ENCODE results near the gene NPEPPS.

DNA sequence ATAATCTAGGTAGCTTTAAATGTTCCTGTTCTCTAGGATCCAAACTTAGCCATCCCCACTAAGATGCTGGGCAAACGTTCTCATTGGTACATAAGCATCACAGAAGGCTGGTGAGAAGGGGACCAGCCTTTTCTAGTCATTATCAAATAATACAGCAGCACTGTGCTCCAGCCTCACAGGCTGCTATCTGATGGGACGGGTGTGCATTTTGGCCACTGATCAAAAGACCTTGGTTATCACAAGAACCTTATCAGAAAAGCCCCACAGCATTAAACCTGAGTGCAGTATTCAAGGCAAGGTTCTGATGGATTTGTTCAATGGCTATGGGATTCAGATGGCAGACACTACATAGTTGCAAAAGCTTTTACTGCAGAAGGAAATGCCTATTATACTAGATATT, 99.7 kb downstream of the NPEPPS start:
- TF ChIP-seq, protein P1, sequence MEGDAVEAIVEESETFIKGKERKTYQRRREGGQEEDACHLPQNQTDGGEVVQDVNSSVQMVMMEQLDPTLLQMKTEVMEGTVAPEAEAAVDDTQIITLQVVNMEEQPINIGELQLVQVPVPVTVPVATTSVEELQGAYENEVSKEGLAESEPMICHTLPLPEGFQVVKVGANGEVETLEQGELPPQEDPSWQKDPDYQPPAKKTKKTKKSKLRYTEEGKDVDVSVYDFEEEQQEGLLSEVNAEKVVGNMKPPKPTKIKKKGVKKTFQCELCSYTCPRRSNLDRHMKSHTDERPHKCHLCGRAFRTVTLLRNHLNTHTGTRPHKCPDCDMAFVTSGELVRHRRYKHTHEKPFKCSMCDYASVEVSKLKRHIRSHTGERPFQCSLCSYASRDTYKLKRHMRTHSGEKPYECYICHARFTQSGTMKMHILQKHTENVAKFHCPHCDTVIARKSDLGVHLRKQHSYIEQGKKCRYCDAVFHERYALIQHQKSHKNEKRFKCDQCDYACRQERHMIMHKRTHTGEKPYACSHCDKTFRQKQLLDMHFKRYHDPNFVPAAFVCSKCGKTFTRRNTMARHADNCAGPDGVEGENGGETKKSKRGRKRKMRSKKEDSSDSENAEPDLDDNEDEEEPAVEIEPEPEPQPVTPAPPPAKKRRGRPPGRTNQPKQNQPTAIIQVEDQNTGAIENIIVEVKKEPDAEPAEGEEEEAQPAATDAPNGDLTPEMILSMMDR (conservative IDR thresholded peaks at IDR 0.05 in 1 of 2, IDR thresholded peaks at IDR 0.05 in 1 of 2; ENCODE audit: low read depth in 1 of 2, low read length in 2 of 2) = no peak
- no peak for TF ChIP-seq EZH2 (IDR thresholded peaks at IDR 0.05; ENCODE audit: low read length, missing control alignments)

Data from fibroblast of lung (primary cell).